HG02610 (cell line): ENCODE results near the gene KRTAP10-10.
"Not testable (repeated sequence)": the region's sequence is repeated elsewhere in the genome, so short reads cannot be mapped to it uniquely, and the experiment has no call there.

Experiments
- ATAC-seq: cut with Tn5 transposase; IDR thresholded peaks from one replicate; pipeline ENCODE4 v1.9.1; 2021; ENCODE audit warnings: mild to moderate bottlenecking, moderate library complexity; ENCODE audit not compliant: unreplicated experiment

Gene KRTAP10-10

GRCh38 chr21:44602463-44602850 lies 34.7 kb upstream of the KRTAP10-10 start:
- no peak for ATAC-seq

DNA sequence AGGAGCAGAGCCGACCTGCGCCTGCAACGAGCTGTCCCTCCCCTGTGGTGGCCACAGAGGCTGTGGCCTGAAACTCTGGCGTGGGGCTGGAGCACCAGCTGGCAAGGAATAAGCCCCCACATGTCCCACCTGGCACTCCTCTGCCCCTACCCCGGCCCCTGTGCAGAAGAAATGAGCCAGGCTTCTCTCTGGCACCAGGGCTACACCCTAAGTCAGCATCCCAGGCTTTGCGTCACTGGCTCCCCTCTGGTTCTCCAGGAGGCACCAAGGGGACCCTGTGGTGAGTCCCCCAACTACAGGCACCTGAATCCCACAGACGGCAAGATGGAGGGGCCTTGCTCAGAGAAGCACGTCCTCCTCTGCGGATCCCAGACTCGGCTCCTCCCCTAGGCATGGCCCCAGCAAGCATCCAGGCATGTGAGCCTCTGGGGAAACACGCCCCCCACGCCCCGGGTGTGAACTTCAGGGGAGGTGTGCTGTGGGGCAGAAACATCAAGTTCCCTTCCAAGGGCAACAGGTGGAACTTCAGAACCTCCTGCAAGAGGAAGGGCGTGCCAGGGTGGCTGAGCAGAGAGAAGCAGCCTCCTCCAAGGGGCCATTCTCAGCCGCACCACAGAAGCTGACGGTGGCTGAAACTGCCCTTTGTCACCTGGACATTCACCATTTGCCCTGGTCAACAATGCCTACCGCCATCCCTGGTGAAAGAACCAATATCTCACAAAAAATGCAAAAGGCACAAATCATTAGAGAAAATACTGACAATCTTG lies 33.9 kb upstream of the KRTAP10-10 start:
- ATAC-seq = no peak

DNA sequence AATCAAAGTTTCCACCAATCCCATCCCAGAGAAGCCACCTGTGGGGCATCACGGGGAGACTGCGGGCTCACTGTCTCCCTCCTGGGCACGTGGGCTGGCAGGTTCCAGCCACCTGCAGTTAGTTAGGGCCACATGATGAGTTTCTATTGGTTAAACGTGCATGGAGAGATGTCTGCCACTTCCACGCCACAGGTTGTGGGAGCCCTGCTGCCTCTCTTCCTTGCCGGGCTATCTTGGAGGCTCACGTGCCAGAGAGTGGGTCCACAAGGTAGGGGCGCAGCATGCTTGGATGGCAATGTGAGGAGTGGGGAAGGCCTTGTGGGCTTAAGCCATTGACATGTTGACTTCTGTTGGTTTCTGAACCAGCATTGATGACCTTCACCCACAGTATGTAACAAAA lies 33.2 kb upstream of the KRTAP10-10 start:
- ATAC-seq = no peak

GRCh38 chr21:44606495-44606894 lies 30.7 kb upstream of the KRTAP10-10 start:
- ATAC-seq = no peak

GRCh38 chr21:44609193-44609592 lies 28.0 kb upstream of the KRTAP10-10 start:
- no peak for ATAC-seq

GRCh38 chr21:44610157-44610843 lies 26.9 kb upstream of the KRTAP10-10 start:
- ATAC-seq = not testable (repeated sequence)

- no peak for ATAC-seq
Observed at GRCh38 chr21:44611551-44611950, 25.6 kb upstream of the KRTAP10-10 start.

DNA sequence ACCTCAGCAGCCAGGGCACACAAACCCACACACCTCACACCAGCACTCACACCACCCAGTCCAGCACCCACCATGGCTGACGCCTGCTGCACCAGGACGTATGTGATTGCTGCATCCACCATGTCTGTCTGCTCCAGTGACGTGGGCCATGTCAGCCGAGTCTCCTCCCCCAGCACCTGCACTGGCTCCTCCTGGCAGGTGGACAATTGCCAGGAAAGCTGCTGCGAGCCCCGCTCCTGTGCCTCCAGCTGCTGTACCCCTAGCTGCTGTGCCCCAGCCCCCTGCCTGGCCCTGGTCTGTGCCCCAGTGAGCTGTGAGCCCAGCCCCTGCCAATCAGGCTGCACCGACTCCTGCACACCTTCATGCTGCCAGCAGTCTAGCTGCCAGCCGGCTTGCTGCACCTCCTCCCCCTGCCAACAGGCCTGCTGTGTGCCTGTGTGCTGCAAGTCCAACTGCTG lies 25.1 kb upstream of the KRTAP10-10 start, which contains the start of gene KRTAP10-8:
Gene KRTAP10-8 (plus strand): TSS at position 51 of the 458 bp plus-strand sequence. CDS start 22 bp downstream, at position 73.
- no peak for ATAC-seq

DNA sequence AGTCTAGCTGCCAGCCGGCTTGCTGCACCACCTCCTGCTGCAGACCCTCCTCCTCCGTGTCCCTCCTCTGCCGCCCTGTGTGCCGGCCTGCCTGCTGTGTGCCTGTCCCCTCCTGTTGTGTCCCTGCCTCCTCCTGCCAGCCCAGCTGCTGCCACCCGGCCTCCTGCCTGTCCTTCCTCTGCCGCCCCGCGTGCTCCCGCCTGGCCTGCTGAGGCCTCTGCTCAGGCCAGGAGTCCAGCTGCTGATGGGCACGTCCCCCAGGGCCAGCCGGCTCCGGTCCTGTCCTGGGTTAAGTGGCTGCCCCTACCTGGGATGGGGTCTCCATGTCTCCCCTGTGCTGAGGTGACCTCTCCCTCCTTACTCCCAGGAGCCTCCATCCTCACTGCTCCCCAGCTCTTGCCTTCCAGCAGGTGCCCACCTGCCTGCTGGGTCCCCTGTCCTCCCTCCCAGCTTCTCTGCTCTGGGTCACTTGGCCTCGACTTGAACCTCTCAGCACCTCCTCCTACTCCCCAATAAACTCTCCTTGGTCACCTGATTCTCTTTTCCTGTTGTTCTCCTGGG lies 24.4 kb upstream of the KRTAP10-10 start:
- no peak for ATAC-seq

- ATAC-seq = no peak
Observed at GRCh38 chr21:44613386-44614155, 23.6 kb upstream of the KRTAP10-10 start.

DNA sequence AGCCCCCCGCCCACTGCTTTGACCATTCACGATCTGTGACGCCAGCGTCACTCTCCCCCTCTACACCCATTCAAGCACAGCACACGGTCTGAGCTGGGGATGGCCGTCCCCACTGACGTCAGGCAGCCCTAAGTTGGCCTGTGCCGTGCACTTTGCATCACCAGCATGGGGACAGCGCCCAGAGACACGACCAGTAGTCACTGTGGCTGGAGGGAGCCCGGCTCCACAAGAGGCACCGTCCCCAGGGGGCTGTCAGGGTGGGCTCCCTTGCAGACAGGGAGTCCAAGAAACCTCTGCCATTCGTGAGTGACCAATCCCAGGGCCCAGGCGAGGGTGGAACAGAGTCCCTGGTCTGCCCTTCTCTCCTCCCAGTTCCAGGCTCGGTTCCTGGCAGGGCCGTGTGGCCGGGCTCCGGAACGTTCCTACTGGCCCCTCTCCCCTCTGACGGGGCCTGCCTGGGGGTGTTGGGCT lies 23.0 kb upstream of the KRTAP10-10 start:
- no peak for ATAC-seq

DNA sequence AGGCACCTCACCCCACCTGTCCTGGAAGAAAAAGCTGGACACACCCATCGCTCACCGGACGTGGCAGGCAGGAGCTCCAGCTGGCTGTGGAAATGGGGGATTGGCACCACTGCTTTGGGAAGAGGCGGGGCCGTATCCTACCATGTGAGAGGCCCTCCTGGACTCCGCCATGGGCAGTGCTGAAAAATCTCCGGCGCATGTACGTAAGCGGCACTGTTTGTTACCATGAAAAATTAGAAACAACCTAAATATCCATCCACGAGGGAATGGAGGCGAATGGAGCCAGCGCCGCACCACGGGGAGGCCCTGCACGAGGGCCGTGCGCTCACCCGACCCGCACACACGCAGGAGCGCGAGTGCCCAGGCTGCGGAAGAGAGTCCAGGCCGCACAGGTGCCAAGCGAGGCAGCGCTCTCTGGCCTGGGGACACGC lies 22.2 kb upstream of the KRTAP10-10 start:
- ATAC-seq = no peak

GRCh38 chr21:44615466-44615865 lies 21.7 kb upstream of the KRTAP10-10 start:
- no peak for ATAC-seq

GRCh38 chr21:44615911-44616590 lies 21.1 kb upstream of the KRTAP10-10 start:
- no peak for ATAC-seq

GRCh38 chr21:44616591-44616926 lies 20.6 kb upstream of the KRTAP10-10 start:
- no peak for ATAC-seq

DNA sequence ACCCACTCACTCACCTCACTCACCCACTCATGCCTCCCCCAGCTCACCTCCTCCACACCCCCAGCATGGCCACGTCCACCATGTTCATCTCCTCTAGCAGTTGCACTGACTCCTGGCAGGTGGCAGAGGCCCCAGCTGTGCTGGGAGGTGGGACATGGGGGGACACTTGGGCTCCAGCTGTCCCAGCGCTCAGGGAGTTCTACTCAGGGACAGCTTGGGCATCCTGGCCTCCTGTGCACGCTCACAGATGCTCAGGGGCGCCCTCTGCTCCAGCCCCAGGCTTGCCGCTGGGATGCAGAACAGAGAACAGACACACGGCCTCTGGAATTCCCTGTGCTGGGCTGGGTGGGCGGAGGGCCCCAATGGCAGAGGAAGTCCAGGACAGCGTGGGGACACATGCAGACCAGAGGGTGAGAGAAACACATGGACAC lies 20.1 kb upstream of the KRTAP10-10 start:
- no peak for ATAC-seq

DNA sequence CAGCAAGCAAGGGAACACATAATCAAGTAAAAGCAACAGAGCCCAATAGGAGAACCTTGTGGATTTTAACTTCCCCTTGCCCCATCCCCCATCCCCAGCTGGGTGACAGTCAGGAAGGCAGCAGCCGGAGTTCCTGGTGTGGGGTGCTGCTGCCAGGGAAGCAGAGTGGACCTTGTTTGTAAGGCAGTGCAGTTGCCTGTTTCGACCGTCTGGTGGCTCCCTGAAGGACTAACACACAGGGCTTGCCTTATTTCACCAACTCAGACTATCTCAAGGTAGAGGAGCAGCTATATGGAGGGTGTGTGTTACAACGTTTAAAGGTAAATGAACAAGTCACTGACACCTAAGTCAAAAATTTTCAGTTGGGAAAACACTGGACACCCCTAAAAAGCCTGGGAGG lies 18.7 kb upstream of the KRTAP10-10 start:
- ATAC-seq = no peak

- no peak for ATAC-seq
Observed at GRCh38 chr21:44618909-44619308, 18.2 kb upstream of the KRTAP10-10 start.

- no peak for ATAC-seq
Observed at GRCh38 chr21:44619886-44620285, 17.3 kb upstream of the KRTAP10-10 start.

- ATAC-seq = no peak
Observed at GRCh38 chr21:44623575-44623974, 13.6 kb upstream of the KRTAP10-10 start.
